Measurements from ENCODE around the gene ZG16B.

ZG16B gene

GRCh38 chr16:2829501-2830354 lies at the start of gene ZG16B:
Gene ZG16B (plus strand): TSS chr16:2830303. CDS start chr16:2830442, 139 bp downstream.
- FAIRE-seq = no peak

GRCh38 chr16:2782583-2783351 lies 47.3 kb upstream of the ZG16B start:
- no peak for FAIRE-seq

- FAIRE-seq = no peak
These were observed 46.3 kb upstream of the ZG16B start for GRCh38 chr16:2783581-2784357.

GRCh38 chr16:2784358-2785100 lies 45.6 kb upstream of the ZG16B start:
- FAIRE-seq = no peak

GRCh38 chr16:2785101-2785991 lies 44.8 kb upstream of the ZG16B start:
- no peak for FAIRE-seq

GRCh38 chr16:2786061-2786825 lies 43.9 kb upstream of the ZG16B start:
- no peak for FAIRE-seq

- no peak for FAIRE-seq
These were observed 43.3 kb upstream of the ZG16B start for GRCh38 chr16:2786826-2787151.

- FAIRE-seq = no peak
These were observed 42.7 kb upstream of the ZG16B start, which contains the start of gene PRSS33 for GRCh38 chr16:2787406-2787805. Gene PRSS33 (minus strand): TSS chr16:2787560. CDS start chr16:2786547, 1,013 bp downstream.

- FAIRE-seq = no peak
These were observed 42.1 kb upstream of the ZG16B start for GRCh38 chr16:2787961-2788360.

GRCh38 chr16:2790631-2791030 lies 39.5 kb upstream of the ZG16B start:
- no peak for FAIRE-seq

GRCh38 chr16:2791174-2791573 lies 38.9 kb upstream of the ZG16B start:
- FAIRE-seq = no peak

- no peak for FAIRE-seq
These were observed 37.2 kb upstream of the ZG16B start for GRCh38 chr16:2792940-2793339.

GRCh38 chr16:2795395-2796143 lies 34.5 kb upstream of the ZG16B start:
- no peak for FAIRE-seq

GRCh38 chr16:2798723-2799204 lies 31.3 kb upstream of the ZG16B start:
- FAIRE-seq = no peak

GRCh38 chr16:2799205-2799858 lies 30.8 kb upstream of the ZG16B start:
- FAIRE-seq = no peak

GRCh38 chr16:2799859-2800226 lies 30.3 kb upstream of the ZG16B start:
- FAIRE-seq = no peak

GRCh38 chr16:2803545-2804195 lies 26.4 kb upstream of the ZG16B start:
- FAIRE-seq = no peak

GRCh38 chr16:2804728-2805127 lies 25.4 kb upstream of the ZG16B start:
- FAIRE-seq = no peak

- no peak for FAIRE-seq
These were observed 23.8 kb upstream of the ZG16B start for GRCh38 chr16:2806286-2806685.
